DMS53 treated with DMSO at 0.1 percent for 48 hours (cell line): Measurements from ENCODE around the gene PCYT1A.
"Not testable (repeated sequence)": the region's sequence is repeated elsewhere in the genome, so short reads cannot be mapped to it uniquely, and the experiment has no call there.

Experiments
- DNase-seq: peaks from one replicate; lab custom pipeline; 2025; ENCODE audit not compliant: unreplicated experiment; lab: John Stamatoyannopoulos, UW

PCYT1A gene

DNA sequence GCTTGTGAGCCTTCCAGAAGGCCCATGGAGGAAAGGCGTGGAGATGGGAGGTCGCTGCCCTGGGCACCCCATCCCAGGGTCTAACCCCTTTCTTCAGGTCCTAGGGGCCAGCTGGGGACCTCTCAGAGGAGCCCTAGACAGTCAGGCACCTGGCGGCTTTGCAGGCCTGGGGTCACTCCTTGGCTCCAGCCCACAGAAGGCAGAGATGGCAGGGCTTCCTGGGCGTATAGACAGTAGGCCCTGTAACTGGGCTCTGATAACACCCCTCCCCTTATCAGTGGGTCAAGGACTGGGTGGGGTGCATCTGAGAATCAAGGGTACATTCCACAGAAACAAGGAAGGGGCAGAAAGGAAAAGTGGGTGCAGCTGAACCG lies 93.0 kb downstream of the PCYT1A start:
- DNase-seq: no peak

GRCh38 chr3:196193736-196194541 lies 93.6 kb downstream of the PCYT1A start:
- DNase-seq: no peak

GRCh38 chr3:196193133-196193735 lies 94.3 kb downstream of the PCYT1A start:
- no peak for DNase-seq

- no peak for DNase-seq
Observed at GRCh38 chr3:196192524-196193051, 94.9 kb downstream of the PCYT1A start.

GRCh38 chr3:196192036-196192523 lies 95.4 kb downstream of the PCYT1A start:
- no peak for DNase-seq

GRCh38 chr3:196189566-196190347 lies 97.8 kb downstream of the PCYT1A start:
- DNase-seq: no peak

- DNase-seq: no peak
Observed at GRCh38 chr3:196186651-196187573, 100.6 kb downstream of the PCYT1A start.

DNA sequence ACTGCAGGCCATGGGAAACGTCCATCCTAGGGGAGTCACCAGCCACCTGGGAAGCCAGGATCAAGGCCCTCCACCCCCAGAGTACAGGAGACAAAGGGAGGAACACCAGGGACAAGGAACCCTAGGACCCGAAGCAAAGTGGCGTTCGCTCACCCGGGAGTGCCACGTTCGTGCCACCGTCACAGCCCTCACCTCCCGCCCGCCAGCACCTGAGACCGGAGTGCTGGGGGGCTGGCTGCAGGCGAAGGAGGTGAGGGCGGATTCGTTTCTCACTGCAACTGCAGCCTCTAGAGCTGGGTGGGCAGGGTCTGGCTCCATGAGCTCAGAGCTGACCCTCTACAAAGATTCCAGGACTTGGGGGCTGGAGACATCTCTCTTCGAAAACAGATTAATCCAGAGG lies 102.6 kb downstream of the PCYT1A start:
- DNase-seq: no peak

DNA sequence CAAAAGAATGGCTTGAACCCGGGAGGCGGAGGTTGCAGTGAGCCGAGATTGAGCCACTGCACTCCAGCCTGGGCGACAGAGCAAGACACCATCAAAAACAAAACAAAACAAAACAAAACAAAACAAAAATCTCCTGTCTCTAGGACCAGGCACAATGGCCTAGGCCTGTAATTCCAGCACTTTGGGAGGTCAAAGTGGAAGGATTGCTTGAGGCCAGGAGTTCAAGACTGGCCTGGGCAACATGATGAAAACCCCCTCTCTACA lies 103.4 kb downstream of the PCYT1A start:
- DNase-seq: not testable (repeated sequence)

GRCh38 chr3:196181127-196181546 lies 106.4 kb downstream of the PCYT1A start:
- no peak for DNase-seq

GRCh38 chr3:196180346-196180745 lies 107.2 kb downstream of the PCYT1A start:
- no peak for DNase-seq
